HG03159 (cell line): Measurements from ENCODE around the gene CNTN5.

Source experiments
- ATAC-seq: cut with Tn5 transposase; IDR thresholded peaks from one replicate; pipeline ENCODE4 v1.9.1; 2021; ENCODE audit warnings: mild to moderate bottlenecking, moderate library complexity; ENCODE audit not compliant: unreplicated experiment

The CNTN5 gene

DNA sequence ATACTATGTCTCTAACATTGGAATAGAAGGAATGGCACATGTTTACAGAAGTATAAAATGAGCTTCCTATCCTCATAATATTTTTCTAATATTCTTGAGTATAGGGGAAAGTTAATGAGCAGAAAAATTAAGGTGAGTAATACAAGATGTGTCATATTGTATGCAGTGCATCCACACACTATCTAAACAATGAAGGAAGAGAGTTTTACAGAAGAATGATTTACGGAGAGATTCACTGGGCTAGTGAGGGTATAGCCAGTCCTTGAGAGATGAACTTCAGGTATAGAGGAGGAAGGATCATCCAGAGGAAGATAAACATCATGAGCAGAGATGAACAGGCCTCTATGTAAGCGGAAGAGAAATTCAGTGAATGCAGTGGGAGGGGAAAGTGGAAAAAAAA, 569.0 kb downstream of the CNTN5 start:
- ATAC-seq: no peak

DNA sequence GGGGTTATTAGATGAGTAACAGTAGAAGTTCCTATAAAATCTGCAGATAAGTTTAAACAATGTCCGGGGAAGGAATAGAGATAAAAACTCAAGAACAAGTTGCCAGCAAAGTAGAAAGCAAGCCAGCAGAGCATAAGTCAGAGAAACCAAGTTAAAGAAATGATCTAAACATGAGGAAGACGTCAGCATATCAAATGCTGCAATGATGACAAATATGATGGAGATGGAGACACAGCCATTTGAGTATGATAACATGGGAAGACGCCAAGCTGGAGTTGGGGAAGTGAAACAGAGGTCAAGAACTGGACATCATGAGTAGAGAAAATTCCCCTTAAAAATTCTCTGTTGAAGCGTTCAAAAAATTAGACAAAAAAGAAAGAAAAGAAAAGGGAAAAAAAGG, 571.5 kb downstream of the CNTN5 start:
- ATAC-seq: no peak

DNA sequence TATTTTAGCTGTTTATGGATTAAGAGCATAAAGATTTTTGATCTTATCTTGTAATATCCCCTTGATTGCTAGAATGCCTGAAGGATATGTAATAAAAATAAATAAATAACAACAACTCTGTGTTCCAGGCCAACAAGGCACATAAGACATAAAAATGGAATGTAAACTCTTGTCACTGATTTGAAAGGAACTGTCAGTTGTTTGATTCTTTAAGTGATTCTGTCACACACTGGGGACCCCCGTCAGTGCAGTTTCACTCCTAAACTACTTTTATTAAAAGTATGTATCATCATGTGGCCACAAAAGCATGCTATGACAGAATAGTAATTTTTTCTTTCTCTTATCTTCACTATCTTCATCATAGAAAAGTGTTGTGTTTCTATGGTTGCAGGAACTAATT, 572.4 kb downstream of the CNTN5 start:
- no peak for ATAC-seq

DNA sequence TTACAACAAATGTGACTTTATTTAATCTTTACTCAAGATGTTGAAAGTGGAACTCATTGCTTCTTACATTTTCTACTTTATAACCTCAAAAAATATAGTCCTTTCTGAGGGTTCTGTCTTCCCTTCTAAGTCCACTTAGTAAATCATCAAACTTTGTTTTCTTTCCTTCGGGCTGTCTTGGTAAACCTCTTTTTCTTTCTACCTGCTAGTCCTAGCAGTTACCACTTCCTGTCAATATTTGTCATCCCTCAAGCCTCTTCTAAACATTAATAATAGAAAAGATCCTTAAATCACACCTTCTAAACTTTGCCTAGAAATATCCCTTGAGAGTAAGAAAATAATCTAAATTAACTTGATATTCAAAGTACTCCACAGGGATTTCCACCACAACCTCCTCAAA, 580.4 kb downstream of the CNTN5 start:
- no peak for ATAC-seq

DNA sequence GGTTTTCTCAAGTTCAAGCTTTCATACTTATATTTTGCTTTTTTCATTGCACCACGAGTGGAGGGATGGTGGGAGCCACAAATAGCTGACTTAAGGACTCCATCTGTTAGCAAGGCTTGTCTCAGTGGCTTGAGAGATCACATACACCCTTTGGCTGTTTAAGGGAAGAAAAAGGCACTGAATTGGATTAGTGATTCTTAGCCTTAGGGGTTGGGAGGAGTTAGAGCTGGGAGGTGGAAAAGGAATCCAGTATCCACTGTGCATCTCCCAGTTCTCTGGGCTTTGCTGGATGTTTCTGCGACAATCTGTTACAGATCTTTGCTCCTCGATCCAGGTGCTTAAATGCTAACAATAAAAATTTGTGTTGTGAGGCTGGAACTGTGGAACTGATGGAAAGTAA, 593.6 kb downstream of the CNTN5 start:
- no peak for ATAC-seq

DNA sequence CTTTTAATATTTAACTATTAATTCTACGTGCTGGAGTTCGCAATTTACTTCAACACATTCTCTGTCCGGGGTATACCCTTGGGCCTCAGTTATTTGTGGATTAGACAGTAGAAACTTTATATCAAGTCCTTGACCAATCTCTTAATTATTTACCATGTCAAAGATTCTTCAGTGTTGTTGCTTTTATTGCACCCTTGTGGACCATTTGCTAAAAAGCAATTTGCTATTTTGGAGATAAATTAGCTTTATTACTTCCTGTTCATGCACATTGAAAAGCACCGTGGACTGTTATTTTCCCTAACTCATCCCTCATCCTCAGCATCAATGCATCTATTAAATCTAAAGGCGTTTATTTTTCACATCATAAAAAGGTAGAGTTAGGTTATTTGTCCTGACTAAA, 609.9 kb downstream of the CNTN5 start:
- ATAC-seq: no peak

DNA sequence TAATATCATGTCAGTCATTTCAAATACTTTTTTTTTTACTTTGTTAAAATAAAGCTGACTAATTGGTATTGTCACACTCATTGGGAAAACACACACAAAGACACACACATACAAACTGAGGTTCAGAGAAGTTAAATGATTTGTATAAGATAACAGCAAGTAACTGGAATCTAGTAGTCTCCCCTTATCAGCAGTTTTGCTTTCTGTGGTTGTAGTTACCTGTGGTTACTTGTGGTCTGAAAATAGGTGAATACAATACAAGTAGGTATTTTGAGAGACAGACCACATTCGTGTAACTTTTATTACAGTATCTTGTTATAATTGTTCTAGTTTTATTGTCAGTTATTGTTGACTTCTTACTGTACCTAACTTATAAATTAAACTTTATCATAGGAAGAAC, 610.9 kb downstream of the CNTN5 start:
- ATAC-seq: no peak

DNA sequence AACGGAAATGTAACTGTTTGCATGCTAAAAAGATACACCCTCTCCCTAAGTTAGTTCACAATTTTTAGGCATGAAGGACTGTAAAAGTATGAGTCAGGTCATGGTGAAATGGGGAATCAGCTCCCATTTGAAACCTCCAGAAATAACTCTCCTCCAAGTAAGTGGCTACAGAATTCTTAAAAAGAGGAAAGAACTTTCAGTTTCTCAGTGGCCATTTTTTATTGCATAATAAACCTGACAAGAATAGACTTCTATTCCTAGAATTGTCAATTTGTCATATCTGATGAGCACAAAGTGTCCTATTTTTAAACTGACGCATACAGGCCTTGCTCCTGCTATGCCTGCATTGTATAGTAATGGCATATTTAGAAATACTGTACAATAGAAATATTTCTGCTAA, 612.2 kb downstream of the CNTN5 start:
- no peak for ATAC-seq

DNA sequence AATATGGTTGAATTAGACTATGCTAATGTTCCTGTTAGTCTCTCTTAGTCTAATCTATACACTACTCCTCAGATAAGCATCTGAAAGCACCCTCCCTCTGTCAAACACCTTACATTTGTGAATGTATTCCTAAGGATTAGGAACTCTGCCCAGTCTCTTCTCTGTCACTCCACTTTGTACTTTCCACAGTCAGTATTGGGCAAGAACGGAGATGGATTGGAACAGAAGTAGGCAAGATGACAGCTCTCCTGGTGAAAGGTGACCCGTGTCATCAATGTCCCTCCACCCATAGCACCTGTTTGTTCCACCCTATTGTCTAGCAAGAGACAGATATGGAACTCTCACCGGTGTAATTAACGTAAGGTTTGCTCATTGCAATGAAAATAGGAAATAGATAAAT, 613.8 kb downstream of the CNTN5 start:
- no peak for ATAC-seq

DNA sequence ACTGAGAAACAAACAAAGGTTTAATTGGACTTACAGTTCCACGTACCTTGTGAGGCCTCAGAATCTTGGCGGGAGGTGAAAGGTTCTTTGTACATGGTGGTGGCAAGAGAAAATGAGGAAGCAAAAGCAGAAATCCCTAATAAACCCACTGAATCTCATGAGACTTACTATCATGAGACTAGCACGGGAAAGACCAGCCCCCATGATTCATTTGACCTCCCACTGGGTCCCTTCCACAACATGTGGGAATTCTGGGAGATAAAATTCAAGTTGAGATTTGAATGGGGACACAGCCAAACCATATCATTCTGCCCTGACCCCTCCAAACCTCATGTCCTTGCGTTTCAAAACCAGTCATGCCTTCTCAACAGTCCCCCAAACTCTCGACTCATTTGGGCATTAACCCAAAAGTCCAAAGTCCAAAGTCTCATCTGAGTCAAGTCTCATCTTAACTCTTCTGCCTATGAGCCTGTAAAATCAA, 617.4 kb downstream of the CNTN5 start:
- no peak for ATAC-seq

DNA sequence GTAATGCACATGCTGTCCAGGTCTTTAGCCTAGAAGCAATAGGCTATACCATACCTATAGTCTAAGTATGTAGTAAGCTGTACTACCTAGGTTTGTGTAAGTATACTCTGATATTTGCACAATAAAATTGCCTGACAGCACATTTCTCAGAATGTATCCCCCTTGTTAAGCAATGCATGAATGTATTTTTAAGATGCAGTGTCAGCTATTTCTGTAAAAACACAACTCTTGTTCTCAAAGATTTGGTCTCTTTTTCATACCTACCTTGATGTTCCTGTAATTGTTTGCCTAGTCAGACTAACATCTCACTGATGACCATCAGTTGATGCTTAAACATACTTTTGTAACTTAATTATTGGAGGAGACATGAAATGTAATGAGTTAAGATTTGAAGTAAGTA, 619.9 kb downstream of the CNTN5 start:
- ATAC-seq: no peak

DNA sequence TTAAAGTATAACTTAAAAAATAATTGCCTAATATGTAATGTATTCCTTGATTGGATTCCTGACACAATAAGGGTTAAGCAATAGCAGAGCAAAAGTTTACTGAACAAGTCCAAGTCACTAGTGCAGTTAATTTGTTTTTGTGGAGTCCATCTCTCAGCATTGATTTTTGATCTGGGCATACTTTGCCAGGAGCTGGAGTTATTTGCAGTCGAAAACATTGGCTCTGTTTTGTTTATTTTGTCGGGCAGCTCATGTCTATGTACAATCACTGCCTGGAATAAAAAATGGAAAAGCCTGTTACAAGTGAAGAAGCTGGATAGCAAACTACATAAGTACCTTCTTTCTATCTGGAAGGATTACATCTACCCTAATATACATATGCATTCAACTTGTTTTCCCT, 625.2 kb downstream of the CNTN5 start:
- no peak for ATAC-seq

DNA sequence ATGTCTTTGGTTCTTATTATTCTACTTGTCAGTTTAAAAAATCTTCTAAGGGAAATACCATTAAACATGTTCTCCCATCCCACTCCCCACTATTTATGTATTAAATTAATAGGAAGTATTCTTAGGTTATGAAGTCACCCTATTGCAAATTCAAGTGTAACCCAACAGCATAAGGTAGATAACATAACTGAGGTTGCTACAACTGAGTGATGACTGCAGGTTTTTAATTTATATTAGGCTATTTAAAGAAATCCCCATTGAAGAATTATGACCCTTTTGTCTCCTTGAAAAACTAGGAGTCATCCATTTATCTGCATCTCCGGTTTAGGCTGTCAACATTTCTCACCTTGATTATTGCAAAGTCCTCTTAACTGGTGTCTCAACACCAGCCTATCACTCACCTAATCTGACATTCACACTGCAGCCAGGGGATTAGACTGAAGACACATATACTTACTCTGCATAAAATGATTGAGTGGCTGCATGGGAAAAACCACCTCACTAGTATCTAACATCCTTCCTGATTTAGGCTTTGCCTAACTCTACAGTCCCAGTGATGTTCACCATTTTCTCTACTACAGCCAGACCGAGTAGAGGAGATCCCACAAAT, 649.4 kb downstream of the CNTN5 start:
- no peak for ATAC-seq

DNA sequence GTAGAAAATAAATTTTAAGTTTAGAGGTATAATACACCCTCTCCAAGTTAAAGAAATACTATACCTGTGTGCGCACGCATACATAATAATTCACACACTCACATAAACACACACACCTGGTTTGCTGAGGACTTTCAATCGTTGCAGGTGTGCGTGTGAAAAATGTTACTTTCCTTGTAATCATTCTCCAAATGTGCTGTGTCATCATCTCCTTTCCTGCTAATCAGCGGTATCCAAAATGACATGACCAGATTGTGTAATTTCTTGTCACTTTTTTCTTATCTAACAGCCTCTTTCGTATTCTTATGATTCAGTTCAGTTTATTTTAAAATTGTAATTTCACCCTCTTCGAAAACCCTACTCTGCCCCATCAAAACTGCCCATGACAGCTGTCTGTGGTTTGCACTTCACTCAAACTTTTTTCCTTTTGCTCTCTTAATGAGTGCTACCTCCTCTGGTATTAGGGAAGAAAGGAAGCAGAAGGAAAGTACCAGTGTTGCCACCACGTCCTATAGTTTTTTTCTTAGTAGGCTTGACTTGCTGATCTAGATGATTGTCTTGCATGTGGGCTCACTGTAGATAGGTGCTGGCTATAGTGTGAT, 651.2 kb downstream of the CNTN5 start:
- no peak for ATAC-seq

DNA sequence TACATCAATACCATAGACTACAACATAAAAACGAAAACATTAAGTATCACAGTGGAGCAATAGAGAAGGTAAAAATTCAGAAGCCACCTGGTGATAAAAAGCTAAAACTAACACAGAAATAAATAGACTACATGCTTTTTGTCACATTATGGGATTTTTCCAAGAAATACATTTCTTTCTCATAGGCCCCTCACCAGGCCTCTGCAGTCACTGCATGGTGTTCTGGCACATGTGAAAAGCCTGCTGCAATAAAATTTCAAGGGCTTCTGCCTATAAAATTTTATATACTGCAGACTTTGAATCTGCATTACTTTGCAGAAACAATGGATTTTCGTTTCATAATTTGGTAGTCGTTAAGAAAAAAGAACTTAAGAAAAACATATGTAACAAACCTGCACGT, 655.5 kb downstream of the CNTN5 start:
- ATAC-seq: no peak

DNA sequence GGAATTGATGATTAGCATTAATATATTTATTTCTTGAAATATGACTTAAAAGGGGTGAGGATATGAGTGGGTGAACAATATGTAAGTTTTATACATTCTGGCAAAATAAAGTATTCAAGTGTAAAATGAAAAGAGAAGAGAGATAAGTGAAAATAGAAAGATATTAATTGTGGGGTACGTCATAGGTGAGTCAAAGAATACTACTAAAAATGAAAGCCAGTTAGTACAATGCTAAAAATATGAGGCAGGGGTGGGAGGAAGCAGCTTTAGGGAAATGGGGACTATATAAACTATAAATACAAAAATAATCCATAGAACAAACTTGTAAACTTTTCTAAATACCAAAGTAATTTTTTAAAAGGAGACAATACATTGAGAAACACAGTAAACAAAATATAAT, 661.4 kb downstream of the CNTN5 start:
- peak; percentile 32 for ATAC-seq

DNA sequence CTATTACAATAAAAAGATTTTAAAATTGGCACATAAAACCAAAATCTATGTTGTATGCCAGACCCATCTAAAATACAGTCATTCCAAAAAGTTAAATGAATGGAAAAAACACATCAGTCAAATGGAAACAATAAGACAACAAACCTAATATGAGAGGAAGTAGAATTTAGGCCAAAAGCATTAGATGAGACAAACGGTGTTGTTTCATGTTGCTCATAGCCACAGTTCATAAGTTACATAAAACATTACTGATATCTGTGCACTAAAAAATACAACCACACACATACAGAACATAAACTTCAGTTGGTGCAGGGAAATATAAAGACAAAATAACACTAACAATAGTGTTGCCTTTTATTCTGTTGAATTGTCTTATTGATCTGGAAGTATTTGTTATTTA, 661.9 kb downstream of the CNTN5 start:
- ATAC-seq: peak; percentile 51

DNA sequence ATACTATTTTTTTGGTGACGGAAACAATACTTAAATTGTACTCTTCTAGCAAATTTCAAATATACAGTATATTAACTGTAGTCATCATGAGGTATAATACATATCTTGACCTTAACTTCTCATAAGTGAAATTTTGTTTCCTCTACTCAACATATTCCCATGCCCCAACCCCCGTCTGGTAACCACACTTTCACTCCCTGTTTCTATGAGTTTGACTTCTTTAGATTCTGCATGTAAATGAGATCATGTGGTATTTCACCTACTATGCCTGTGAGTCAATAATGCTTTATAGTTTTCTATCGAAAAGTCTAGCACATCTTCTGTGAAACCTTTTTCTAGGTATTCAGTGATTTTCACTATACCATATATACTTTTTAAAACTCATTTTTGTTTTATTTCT, 663.2 kb downstream of the CNTN5 start:
- ATAC-seq: no peak

DNA sequence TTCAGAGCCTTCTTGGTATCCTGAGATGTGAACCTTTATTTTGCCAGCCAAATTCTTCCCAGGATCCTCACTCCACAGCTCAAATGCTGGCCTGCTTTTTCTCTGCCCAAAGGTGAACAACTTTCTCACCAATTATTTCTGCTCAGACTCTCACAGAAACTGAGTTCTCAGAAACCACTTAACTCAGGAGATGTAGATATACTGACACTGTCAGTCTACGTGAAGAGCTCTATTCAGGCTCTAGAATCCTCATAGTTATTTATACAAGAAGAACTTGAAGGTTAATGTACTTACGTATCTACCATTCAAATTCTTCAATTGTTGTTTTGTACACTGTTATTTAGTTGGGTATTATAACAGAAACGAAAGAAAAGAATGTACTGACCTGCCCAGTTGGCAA, 666.1 kb downstream of the CNTN5 start:
- ATAC-seq: no peak

DNA sequence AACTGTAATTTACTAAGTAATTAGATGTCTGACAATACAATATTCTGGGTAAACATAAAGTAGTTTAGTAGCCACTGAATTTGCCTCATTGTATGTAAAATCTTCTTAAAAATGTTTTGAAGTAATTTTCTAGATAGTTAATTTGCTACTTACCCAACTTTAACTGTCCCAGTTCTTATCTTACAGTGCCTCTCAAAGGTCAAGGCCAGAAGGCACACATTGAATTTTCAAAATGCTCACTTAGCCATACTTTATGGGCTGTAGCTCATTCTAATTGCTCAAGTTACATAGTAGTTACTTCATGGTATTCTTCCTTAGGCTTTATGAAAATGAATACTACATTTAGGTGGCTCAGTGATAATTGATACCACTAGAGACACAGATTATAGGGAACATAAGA, 666.6 kb downstream of the CNTN5 start:
- no peak for ATAC-seq

DNA sequence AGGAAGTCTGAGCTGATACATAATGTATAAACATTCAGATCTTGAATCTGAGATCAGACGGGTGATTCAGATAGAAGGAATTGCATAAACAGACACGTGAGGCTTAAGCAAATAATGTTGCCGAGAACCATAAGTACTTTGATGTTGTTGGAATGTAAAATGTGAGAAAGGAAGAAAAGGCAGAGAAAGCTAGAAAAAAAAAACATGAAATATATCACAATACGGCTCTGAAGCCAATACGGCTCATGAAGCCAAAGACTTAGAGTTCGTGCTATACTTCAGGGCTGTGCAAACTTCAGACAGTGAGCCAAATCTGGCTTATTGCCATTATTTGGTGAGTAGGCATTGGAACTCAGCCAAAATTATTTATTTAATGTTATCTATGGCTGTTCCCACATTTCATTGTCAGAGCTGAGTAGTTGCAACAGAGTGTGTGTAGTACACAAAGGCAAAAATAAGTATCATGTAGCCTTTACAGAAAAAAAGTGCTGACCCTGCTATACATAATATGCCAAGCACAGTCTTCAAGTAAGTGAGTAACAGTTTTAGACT, 673.3 kb downstream of the CNTN5 start:
- no peak for ATAC-seq

DNA sequence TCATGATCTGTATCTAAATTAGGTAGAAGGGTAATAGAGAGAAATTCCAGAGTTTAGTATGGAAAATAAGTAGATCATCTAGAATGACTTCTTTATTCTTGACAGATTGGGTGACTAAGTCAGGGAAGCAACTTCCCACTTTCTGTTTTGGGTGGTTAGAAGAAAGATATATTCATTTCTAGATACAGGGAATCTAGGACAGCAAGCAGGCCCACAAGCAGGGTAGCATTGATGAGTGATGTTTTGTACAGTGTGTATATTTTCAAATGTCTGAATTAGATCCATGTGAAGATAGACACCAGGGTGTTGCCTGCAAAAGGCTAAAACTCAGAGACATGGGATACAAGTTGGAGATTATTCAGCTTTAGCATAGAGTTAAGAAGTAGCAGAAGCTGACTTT, 674.4 kb downstream of the CNTN5 start:
- no peak for ATAC-seq

DNA sequence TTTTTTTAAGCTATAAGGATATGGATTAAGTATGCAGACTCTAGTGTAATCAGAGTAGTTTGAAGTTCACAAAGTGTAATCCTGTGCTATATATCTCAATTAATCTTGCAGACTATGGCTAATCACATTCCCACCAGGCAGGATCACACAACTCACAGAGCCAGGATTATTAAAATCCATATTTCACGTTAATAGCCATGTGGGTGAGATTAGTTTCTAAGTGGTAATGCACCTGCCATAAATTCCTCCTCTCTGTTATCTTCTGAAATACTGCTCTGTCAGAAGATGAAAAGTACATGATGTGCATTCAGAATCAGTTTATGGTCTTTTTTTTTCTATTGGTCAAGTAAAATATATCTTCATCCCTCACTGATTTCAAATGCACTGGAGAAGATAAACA, 686.1 kb downstream of the CNTN5 start:
- no peak for ATAC-seq
